ENCODE data around the gene PEX26.
"Not testable (repeated sequence)": the region's sequence is repeated elsewhere in the genome, so short reads cannot be mapped to it uniquely, and the experiment has no call there.

DNA sequence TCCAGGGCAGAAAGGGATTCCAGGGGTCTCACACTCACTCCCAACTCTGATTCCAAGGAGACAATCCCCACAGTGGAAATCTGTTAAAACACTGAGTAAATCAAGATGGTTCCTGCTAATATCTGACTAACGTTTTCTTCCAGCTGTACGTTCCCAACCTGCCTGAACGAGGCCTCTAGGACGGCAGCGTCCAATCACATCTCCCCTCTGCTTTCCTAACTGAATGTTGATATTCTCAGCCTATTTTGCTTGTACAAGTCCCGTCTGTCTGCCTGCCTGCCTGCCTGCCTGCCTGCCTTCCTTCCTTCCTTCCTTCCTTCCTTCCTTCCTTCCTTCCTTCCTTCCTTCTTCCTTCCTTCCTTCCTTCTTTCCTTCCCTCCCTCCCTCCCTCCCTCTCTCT lies 14.1 kb upstream of the PEX26 start:
- TF ChIP-seq CTCF (conservative IDR thresholded peaks at IDR 0.05; ENCODE audit: low read length); EZH2phosphoT487 (IDR thresholded peaks at IDR 0.05; ENCODE audit: borderline replicate concordance, low read depth, low read length): not testable (repeated sequence)
